Measurements from ENCODE around the gene ARL8B.

ARL8B gene

DNA sequence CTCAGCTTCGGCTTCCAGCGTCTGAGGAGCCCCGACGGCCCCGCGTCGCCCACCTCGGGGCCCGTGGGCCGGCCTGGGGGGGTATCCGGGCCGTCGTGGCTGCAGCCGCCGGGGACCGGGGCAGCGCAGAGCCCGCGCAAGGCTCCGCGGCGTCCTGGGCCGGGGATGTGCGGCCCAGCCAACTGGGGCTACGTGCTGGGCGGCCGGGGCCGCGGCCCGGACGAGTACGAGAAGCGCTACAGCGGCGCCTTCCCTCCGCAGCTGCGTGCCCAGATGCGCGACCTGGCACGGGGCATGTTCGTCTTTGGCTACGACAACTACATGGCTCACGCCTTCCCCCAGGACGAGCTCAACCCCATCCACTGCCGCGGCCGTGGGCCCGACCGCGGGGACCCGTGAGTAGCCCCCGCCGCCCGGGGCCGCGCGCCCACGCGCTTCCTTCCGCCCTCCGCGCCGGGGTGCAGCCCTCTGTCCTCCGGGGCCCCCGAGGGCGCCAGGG lies 65.9 kb downstream of the ARL8B start:
- peak; percentile 38 for DNase-seq

DNA sequence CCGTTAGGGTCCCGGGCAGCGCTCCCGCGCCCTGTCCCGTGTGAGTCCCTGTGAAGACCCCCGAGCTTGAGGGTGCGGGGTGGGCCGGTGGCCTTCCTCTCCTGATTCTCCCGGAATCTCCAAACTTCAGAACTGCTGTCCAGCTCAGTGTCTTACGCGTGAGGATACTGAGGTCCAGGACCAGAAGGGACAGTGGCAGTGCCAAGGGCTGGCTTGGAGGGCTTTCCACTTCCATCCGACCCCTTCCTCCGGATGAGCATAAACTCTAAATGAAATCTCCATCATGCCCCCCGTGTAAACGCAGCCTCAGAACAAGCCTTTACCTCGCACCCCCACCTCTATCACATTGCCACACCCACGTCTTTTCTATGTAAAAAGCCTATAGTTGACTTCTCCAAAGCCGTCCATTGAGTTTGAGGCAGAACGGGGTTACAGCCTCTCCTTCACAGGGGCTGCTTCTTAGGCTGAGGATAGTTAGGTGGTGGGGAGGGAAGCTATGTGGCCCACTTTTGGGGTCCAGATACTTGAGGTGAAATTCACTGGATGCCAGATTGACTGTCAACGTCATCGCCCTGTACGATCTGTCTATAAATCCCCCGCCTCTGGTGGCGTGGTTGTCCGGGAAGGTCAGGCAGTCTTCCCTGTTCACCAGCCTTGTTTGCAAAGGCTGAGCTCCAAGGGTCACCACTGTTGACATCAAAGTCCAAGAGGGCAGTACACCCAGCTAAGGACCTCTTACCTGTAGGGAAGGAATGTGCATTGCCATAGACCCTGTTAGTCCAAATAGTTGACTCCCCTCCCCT lies 66.5 kb downstream of the ARL8B start:
- peak; percentile 31 for DNase-seq

DNA sequence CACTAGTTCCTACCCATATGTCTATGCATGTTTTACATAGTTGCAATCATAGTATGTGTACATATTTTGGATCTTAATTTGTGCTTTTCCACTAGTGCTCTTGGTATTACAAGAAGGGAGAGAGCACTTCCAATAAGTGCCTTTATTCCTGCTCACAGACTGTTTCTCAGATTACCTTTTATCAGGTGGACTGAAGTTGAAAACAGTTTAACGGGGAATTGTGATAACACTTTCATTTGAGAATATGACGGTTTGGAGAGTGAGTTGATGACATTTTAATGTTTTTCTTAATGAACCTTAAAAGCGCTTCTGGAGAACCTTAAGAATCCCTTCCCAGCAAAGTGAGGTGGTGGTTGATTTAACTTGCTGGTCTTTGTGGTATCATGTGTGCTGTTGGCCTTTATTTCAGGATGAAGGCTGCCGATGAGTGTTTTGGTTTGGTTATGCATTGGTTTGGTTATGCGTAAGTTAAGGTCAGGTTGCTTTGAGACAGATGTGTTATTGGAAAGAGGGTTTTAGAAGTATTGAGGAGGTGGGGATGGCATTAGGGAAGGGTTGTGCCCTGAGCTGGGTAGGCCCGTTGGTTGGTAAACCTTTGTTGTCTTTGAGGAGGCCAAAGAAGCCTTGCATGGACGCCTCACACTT lies 68.2 kb downstream of the ARL8B start:
- no peak for DNase-seq

DNA sequence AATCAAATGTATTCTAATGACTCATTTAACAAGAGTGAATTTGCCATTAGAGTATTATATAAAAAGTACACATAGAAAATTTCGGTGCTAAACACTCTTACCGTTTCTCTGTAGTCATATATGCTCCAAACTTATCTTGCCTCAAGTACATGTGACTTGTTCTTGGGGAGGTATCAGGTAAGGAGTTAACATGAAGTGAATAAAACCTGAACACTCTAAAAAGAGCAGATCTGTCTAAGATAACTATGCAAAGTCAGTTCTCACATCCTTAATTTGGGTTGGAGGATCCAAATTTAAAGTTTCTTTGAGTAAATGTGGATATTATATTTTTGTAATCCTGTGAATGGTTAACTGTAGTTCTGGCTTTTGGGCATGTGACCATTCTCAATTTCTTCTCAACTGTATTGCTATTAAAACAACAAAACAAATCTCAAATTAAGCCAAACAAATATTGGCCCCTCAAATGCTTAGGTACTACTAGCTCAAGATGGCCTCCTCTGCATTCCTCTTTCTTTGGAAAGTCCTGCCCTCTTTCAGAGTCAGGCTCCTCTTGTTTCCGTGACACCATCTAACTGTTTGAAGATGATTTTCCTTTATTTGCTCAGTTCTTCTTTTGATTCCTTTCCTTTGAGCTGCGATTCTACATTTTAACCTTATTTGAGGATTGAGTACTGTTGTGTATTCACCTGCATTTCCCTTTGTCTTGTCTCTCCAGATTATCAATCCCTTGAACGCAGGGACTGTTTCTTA lies 69.6 kb downstream of the ARL8B start:
- no peak for DNase-seq

DNA sequence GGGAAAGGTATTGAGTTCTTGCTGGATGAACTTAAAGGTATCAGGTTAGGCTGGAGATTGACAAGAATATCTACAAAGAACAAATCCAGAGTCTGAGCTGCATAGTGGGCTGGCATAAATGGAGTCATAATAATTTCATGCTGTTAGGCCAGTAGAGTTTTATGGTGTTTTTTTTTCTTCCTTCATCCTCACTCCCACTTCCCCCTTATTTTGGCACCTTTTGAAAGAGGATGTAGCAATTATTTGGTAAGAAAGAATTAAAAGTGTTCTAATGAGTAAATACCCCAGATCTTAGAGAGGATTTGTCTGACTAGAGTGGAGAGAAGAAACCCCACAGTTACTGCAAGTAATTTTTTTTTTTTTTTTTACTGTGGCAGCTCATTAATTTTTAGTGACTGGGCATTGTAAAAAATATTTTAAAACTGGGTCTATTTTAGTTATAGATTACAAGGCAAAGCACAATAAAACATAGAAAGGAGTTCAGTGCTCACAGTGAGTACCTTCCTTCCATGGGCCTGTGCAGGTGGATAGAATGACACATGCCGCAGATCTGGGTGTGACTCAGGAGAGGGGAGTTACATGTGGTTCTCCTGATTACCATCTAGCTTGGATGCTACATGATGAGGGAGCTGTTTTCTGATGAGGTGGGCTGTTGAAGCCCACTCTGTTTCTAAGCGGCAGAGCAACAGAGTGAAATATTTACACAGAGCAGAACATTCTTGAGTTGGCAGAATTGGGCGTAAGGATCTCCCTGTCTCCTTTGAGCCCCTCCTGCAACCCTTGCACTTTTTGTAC lies 70.7 kb downstream of the ARL8B start:
- DNase-seq, result no peak

GRCh38 chr3:5194341-5194740 lies 72.2 kb downstream of the ARL8B start:
- DNase-seq, result no peak

DNA sequence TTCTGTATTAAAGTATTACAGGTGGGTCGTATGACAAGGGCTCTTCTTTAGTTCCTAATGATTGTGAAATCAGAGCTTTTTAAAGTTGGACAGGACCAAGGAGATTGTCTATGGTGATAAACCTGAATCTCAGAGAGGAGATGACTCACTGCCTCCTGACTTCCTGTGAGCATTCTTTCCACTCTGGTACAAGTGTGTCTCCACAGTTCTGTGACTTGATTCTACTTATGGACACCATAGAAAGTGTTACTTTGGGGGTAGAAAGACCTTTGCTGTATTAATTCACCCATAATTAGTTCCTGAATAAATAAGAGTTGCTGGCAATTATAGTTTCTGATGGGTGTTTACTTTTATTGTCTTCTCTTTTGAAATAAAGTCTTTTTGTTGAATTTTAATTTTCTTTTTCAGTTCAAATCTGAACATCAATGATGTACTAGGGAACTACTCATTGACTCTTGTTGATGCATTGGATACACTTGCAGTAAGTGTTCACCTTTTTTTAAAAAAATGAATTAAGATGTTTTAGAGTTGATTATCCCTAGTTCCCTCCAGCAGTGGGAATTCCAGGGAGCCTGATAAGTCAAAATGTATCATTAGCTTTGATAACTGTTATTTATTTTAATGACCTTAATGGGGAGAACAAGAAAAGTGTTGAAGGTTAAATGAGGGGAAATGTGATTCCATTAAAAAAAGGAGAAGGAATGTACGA lies 72.9 kb downstream of the ARL8B start:
- DNase-seq, result peak; percentile 16

- DNase-seq, result no peak
Observed at GRCh38 chr3:5195605-5196004, 73.5 kb downstream of the ARL8B start.

GRCh38 chr3:5197022-5197421 lies 74.9 kb downstream of the ARL8B start:
- DNase-seq, result no peak

DNA sequence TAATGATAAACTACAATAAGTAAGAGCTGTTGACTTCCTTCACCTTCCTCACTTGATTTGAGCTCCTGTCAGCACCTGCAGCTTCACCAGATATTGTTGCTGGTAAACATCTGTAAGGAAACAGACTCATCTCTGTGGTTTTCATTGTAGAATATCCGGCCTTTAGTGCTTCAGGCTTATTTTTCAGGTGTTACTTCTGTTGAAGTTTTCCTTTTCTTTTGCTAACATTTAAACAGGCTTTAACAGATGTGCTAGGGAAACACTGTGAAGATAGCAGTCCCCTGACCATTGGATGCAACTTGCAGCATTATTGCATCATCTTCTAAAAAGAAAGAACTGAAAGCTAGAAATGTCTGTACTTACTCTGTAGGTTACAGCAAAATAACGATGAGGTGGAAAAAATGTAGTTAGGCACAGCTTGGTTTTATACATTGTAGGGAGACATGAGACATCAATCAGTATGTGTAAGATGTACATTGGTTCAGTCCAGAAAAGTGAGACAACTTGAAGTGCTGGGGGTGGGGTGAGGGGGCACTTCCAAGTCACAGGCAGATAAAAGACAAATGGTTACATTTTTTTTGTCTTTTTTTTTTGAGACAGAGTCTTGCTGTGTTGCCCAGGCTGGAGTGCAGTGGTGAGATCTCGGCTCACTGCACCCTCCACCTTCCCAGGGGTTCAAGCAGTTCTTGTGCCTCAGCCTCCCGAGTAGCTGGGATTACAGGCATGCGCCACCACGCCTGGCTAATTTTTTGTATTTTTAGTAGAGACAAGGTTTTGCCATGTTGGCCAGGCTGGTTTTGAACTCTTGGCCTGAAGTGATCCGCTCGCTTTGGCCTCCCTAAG lies 75.6 kb downstream of the ARL8B start:
- DNase-seq, result no peak

DNA sequence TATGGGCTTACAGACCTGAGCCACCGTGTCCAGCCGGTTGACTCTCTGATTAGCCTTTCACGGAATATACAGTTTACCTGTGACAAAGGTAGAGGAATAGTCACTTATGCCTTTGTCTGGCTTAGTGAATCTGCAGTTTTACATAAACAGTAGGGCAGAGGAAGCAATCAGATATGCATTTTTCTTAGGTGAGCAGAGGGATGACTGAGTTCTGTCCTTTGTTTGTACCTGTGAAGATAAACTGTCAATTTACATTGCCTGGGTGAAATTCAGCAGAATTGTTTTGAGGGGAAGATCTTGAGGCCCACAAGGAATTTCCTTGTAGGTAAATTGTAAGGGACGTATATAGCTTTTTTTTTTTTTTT lies 76.2 kb downstream of the ARL8B start:
- no peak for DNase-seq

DNA sequence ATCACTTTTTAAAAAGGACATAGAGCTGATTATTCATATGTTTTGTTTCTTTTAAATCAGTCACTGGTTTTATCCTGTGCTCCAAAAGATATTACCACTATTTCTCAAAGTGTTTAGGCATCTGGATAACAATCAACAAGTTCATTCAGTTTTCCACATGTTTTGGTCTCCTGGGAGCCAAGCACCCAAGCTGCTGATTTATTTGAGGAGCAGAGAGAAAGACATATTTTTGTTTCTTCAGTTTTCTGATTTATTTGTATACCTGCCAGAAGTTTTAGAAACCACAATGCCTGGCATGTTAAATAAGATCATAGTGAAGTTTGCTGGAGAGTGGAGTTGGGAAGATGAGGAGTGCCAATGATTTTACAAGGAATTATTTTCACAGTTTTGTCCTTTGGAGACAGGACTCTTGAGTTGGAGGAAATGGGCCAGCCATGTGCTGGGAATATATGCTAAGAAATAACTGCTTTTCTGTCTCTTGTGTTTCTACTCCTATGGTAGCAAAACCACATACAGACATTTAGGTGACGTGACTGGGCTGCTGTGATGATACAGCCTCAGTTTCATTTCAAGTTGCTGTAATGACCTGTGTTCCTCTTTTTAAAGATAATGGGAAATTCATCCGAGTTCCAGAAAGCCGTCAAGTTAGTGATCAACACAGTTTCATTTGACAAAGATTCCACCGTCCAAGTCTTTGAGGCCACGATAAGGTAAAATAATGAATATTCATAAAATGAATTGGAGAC lies 77.1 kb downstream of the ARL8B start:
- DNase-seq, result no peak

DNA sequence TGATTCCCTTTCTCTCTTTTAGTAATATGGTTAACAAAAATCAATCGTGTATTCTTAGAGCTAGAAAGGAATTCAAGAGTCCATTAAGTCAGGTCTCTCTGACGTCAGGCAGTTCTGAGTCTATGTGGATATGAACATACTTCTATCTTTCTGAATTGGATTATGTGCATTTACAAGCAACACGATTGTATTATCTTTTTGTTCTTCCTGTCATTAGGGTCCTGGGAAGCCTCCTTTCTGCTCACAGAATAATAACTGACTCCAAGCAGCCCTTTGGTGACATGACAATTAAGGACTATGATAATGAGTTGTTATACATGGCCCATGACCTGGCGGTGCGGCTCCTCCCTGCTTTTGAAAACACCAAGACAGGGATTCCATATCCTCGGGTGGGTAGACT lies 79.4 kb downstream of the ARL8B start:
- DNase-seq, result no peak

DNA sequence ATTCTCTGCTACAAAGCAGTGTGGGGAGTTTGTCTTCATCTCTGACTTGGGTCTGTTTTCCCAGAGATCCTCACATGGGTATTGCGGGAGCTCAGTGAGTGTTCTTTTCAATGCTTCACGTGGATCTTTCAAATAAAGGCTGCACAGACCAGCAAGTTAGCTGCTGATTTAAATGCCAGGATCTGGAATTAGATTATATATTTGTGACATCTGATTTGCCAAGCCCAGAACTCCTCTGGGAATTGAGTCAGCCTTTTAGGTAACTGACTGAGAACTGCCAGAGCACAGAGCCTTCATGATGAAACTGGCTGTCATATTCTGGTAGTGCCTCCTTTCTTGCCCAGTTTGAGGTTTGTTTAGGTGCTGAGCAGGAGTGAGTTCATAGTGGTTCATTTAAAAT lies 80.1 kb downstream of the ARL8B start:
- DNase-seq, result no peak

GRCh38 chr3:5205165-5205941 lies 83.3 kb downstream of the ARL8B start:
- DNase-seq, result no peak

GRCh38 chr3:5210926-5211325 lies 88.8 kb downstream of the ARL8B start:
- no peak for DNase-seq

GRCh38 chr3:5212628-5213573 lies 90.8 kb downstream of the ARL8B start:
- no peak for DNase-seq

DNA sequence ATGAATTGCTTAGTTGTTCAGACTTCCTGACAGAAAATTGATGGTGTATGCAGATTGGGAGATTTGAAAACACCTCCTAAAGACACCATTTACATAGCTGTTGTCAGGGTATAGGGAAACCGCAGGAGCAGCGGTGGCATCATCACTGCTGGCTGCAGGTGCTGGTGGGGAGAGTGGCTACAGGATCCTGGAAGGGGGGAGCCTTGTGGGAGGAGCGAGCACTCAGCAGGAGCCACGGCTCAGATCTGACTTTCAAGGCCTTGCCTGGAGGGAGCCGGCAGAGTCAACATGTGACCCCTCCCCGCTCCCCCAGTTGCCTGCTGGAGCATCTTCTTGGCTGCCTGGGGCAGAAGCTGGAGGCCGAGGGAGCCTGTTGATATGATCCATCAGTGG lies 91.5 kb downstream of the ARL8B start:
- no peak for DNase-seq

All from T-helper 9 cell (primary cell).